HAP-1 (cell line): ENCODE results near the gene POU2AF3.

Source experiments
- DNase-seq, 2 experiments: peaks; one replicate each; pipeline ENCODE4 v3.0.0-alpha.2; 2016 to 2020; ENCODE audit warnings: low spot score in 2 of 2
- H3K27me3 ChIP-seq: fragments of 250-450 bp; sonication (Bioruptor Pico); 2 replicates; pipeline ENCODE4 v1.5.1; 2020; ENCODE audit warnings: low read depth, mild to moderate bottlenecking, moderate library complexity
- H3K36me3 ChIP-seq: fragments of 250-450 bp; sonication (Bioruptor Pico); replicated peaks from 2 replicates; pipeline ENCODE4 v1.5.1; 2020; ENCODE audit warnings: mild to moderate bottlenecking
- H3K4me1 ChIP-seq: fragments of 250-450 bp; sonication (Bioruptor Pico); 2 replicates; pipeline ENCODE4 v1.5.1; 2020; ENCODE audit warnings: mild to moderate bottlenecking
- H3K4me3 ChIP-seq: fragments of 250-450 bp; sonication (Bioruptor Pico); 2 replicates; pipeline ENCODE4 v1.5.1; 2020; ENCODE audit warnings: mild to moderate bottlenecking, moderate library complexity
- H3K9me3 ChIP-seq: fragments of 250-450 bp; sonication (Bioruptor Pico); 2 replicates; pipeline ENCODE4 v1.5.1; 2020; ENCODE audit warnings: mild to moderate bottlenecking, moderate library complexity
- in situ Hi-C: fragments of 300-500 bp; cut with MboI; formaldehyde crosslinking; loops from 3 replicates; pipeline ENCODE4 v1.14.3; 2020; ENCODE audit warnings: low sequenced_read_pairs, inconsistent platforms, mixed read lengths

POU2AF3 gene

DNA sequence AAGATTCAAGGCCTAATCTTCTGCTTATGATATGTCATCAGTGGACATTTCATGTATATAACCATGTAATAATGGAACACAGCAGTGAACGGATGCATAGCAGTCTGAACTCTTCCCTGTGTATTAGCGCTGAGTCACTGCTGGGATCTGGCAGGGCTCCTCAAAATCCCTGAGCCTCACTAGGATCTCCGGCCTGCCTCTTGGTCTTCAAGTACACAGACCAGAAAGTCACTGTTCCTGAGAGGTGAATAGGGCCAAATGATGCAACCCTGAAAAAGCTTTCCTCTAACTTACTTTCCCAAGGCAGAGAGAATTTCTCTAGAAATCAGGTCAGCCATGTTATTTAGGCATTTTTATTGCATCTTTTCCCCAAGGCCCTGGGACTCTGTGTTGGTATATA, 45.7 kb downstream of the POU2AF3 start:
- Histone ChIP-seq H3K36me3 (no peaks in the 10 kb centered on the region), H3K4me1 (no peaks in the 10 kb centered on the region), H3K4me3 (no peak overlapping the region), H3K27me3 (no peaks in the 10 kb centered on the region), H3K9me3 (no peaks in the 10 kb centered on the region)
- in situ Hi-C loops = no loop called here
- no peak for DNase-seq

DNA sequence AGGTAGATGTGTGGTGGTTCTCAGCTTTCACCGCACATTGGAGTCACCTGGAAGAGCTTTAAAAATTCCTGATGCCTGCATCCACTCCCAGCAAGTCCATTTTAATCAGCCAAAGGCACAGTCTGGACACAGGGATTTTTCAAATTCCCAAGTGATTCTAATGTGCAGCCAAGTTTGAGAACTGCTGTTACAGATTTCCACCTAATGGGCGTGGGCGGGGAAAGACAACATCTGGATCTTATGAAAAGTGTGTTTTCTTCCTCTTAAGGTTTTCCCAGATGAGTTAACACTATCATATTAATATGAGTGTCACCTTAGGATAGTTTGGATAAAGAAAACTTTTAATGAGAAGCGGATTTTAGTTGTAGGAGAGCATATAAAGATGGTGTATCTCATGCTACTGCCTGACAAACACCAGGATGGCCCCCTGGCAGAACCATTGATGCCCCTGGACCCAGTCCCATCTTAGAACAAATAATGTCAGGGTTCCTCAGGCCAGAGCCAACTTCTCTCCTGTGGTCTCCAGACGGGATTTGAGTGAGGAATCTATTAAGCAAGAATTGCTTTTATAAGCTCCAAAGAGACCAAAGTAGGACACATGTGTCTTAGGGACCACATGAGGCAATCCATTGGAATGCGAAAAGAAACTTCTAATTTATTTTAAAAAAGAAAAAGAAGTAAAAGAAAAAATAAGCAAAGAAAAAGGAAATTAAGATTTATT, 48.8 kb downstream of the POU2AF3 start:
- no peak overlapping the region for H3K4me3 ChIP-seq
- DNase-seq = no peak
- H3K9me3 ChIP-seq = no peaks in the 10 kb centered on the region
- no peaks in the 10 kb centered on the region for H3K36me3 ChIP-seq
- no peaks in the 10 kb centered on the region for H3K4me1 ChIP-seq
- in situ Hi-C loops = no loop called here
- peaks cover 3% of the 10 kb centered on the region for H3K27me3 ChIP-seq

DNA sequence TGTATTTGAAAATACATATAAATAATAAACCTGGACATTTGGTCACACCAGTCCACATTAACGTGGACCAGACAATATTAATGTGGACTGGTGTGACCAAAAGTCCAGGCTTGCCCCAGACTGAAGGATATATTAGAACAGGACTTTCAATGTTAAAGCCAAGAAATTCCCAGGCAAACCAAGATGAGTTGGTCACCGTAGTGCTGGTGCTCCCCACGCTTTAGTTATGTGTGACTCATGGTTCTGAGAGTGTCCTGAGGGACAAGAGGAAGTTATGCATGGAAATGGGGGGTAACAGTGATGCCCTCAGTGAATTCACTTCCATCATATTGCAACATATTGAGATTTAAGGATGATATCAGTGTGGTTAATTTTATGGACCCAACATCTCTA, 49.4 kb downstream of the POU2AF3 start:
- Histone ChIP-seq H3K4me3 (no peak overlapping the region), H3K36me3 (no peaks in the 10 kb centered on the region), H3K4me1 (no peaks in the 10 kb centered on the region), H3K9me3 (no peaks in the 10 kb centered on the region), H3K27me3 (peaks cover 3% of the 10 kb centered on the region)
- DNase-seq = no peak
- in situ Hi-C loops = no loop called here

DNA sequence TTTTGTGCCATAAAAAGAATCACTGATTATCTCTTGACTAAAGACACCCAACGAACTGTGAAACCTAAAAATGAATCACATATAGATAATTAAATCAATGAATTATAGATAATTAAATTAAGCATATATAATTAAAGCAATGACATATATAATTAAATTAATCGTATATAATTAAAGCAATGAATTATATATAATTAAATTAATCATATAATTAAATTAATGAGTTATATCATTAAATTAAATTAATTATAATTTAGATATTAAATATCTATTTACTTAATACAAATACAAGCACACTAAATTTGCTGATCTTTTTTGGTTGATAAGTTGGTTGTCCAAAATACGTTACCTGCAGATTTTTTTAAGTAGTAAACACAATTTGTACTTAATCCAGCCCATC, 49.8 kb downstream of the POU2AF3 start:
- no peak overlapping the region for H3K4me3 ChIP-seq
- in situ Hi-C loops = no loop called here
- DNase-seq = no peak
- no peaks in the 10 kb centered on the region for H3K9me3 ChIP-seq
- no peaks in the 10 kb centered on the region for H3K4me1 ChIP-seq
- no peaks in the 10 kb centered on the region for H3K36me3 ChIP-seq
- peaks cover 3% of the 10 kb centered on the region for H3K27me3 ChIP-seq

DNA sequence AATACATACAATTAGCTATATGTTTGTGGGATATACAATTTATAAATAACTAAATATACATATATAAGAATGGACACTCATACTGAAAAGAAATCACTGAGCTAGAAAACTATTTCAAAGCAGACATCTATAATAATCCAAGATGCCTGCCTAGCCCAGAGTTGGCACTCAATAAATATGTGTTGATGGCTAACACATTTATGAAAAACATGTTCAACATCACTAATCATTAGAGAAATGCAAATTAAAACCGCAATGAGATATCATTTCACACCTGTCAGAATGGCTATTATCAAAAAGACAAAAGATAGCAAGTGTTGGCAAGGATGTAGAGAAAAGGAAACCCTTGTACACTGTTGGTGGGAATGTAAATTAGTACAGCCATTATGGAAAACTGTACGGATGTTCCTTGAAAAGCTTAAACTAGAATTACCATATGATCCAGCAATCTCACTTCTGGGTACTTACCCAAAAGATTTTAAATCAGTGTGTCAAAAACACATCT, 50.9 kb downstream of the POU2AF3 start:
- DNase-seq = no peak
- in situ Hi-C loops = no loop called here
- no peaks in the 10 kb centered on the region for H3K36me3 ChIP-seq
- no peaks in the 10 kb centered on the region for H3K9me3 ChIP-seq
- H3K27me3 ChIP-seq = peaks cover 3% of the 10 kb centered on the region
- H3K4me3 ChIP-seq = no peak overlapping the region
- no peaks in the 10 kb centered on the region for H3K4me1 ChIP-seq

DNA sequence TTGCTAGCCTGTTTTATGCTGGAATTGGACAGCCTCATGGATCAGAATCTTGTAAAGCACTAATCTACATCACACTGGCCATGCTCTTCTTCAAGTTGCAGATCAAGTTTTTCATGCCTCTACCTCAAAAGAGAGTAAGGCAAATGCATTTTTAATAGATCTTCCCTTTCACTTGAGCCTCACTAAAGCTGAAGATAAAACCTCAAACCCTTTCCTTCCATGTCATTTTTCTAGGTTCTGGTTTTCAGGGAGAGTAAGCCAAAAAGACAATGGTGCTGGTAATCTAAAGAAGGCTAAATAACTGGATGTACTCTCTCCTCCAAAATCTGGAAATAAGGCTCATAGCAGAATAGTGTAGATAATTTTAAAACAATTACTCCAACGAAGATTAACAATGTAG, 52.5 kb downstream of the POU2AF3 start:
- Histone ChIP-seq H3K4me3 (no peak overlapping the region), H3K9me3 (no peaks in the 10 kb centered on the region), H3K27me3 (peaks cover 3% of the 10 kb centered on the region), H3K4me1 (no peaks in the 10 kb centered on the region), H3K36me3 (no peaks in the 10 kb centered on the region)
- in situ Hi-C loops = no loop called here
- no peak for DNase-seq

DNA sequence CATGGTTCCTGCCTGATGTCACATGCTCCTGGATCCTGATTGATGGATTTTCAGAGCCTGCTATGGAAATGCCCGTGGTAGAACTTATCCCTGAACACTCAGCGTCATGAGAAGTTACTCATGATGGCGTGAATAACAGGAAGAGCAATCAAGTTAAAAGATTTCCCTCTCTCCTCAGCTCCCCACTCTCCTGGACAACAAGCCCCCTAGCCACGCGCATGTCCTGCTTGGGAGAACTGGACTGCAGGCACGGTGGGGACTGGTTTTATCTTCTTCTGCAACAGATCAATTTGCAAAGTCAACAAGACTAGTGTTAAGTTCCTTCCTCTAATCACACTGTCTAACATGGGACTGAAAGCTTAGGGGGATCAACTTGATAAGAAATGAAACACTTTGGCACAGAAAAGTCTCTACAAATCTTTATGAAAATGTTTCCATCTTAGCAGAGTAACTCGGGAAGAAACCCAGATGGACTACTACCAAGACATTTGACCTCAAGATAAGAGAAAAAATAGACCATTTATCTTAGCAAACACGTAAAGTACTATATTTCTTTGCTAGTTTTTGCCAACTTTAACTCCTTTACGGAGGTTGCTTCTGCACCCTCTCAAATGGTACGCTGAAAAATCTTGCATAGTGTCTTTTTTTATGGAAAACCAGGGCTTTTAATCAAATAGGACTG, 53.2 kb downstream of the POU2AF3 start:
- Histone ChIP-seq H3K4me1 (no peaks in the 10 kb centered on the region), H3K36me3 (no peaks in the 10 kb centered on the region), H3K4me3 (no peak overlapping the region), H3K9me3 (no peaks in the 10 kb centered on the region), H3K27me3 (peaks cover 3% of the 10 kb centered on the region)
- DNase-seq = no peak
- in situ Hi-C loops = no loop called here

DNA sequence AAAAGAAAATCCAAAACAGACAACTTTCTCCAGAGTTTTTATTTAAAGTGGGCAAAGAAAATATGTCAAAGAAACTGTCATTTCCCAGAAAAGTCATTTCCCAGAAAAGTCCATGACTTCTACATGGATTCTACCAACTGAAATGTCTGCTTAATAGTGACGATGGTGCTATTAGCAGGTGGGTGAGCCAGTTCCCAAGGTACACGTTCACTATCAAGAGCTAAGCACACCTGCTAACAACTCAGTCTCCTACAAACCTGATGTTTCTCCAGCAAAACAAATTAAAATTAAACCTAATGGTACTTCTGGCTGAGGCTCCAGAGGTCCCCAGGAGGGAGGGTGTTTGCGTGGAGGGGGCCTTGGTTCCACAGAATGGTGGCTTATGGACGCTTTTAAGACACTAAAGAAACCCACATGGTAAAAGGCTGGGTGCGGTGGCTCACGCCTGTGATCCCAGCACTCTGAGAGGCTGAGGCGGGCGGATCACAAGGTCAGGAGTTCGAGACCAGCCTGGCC, 53.9 kb downstream of the POU2AF3 start:
- Histone ChIP-seq H3K9me3 (no peaks in the 10 kb centered on the region), H3K36me3 (no peaks in the 10 kb centered on the region), H3K4me1 (no peaks in the 10 kb centered on the region), H3K27me3 (peaks cover 3% of the 10 kb centered on the region), H3K4me3 (no peak overlapping the region)
- DNase-seq = no peak
- in situ Hi-C loops = no loop called here

DNA sequence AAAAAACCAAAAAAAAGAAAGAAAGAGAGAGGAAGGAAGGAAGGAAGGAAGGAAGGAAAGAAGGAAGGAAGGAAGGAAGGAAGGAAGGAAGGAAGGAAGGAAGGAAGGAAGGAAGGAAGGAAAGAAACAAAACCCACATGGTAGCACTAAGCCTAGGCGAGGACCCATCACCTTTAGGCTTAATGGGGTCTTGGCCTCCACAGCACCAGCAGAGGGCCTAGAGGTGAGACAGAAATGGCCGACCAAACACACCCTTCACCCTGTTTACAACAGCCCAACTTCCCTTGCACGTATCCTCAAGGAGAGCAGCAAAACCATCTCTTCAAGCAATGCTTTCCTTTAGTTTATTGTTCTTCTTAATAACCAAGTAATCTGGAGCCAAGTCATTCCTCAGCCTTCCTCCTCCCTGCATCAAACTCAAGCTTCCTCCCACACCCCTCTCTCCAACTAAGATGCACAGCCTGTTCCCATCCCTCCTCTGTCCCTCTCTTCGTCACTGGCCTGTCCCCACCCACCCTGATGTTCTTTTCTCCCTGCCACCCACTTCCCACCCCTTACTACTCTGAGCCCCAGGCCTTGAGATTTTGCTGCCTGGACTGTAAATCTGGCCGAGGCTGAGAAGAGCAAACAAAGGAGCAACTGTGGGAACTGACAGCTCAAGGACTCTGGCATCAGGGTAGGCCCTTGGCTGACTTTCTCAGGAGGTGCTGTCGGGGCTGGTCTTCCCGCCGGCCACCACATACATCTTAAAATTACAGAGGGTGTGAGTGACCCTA, 54.8 kb downstream of the POU2AF3 start:
- H3K4me1 ChIP-seq = no peaks in the 10 kb centered on the region
- in situ Hi-C loops = no loop called here

DNA sequence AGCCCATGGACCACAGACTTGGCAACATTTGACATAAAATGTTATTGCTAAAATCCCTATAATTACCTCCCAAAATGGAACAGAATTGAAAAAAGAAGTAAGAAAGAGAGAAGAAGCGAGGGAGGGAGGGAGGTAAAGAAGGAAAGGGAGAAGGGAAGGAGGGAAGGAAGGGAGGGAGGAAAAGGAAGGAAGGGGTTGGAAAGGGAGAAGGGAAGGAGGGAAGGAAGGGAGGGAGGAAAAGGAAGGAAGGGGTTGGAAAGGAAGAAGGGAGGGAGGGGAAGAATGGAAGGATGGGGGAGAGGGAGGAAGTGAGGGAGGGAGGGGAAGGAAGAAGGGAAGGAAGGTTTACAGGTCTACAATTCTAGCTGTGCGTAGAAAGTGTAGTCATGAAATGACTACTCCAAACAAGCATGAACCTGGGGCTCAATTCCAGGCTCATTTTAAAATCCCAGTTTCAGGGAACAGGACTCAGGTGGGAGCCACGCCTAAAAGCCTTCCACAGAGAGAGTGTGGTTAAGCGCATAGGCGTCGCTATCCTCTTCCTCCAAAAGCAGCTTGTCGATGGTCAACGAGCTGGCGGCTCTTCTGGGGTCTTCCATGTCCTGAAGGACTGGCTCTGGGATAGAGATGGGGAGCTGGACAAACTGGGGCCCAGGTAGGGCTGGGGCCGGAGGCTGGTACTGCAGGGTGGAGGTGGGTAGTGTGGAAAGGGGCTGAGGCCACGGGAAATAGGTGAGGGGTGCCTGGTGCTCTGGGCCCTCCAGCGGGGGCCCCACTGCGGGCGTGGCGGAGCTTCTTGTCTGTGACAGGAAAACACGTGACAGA, 55.6 kb downstream of the POU2AF3 start:
- H3K4me1 ChIP-seq = no peaks in the 10 kb centered on the region
- in situ Hi-C loops = no loop called here
- H3K4me3 ChIP-seq = no peak overlapping the region
- peaks cover 3% of the 10 kb centered on the region for H3K27me3 ChIP-seq
- no peak for DNase-seq
- H3K36me3 ChIP-seq = no peaks in the 10 kb centered on the region
- no peaks in the 10 kb centered on the region for H3K9me3 ChIP-seq

More for the DNA sequence above, 54.8 kb downstream of the POU2AF3 start:
- Histone ChIP-seq H3K36me3 (no peaks in the 10 kb centered on the region), H3K27me3 (peaks cover 3% of the 10 kb centered on the region), H3K9me3 (no peaks in the 10 kb centered on the region), H3K4me3 (no peak overlapping the region)
- DNase-seq = no peak

DNA sequence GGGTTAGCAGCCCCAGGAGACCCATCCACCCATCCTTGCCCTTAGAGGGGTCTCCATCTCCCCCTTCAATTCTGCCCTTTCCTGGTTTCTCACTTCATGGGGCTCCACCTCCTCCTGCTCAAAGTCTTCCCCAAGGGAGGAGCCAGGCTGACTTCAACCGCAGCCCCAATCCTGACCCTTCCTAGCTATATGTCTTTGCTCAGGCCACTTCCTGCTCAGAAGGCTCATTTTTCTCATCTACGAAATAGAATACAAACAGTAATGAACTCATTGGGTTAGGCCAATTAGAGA, 56.2 kb downstream of the POU2AF3 start:
- Histone ChIP-seq H3K4me1 (no peaks in the 10 kb centered on the region), H3K27me3 (no peaks in the 10 kb centered on the region; the same call in 1 of the 2 replicates), H3K4me3 (no peak overlapping the region), H3K9me3 (no peaks in the 10 kb centered on the region), H3K36me3 (no peaks in the 10 kb centered on the region)
- in situ Hi-C loops = no loop called here
- no peak for DNase-seq

DNA sequence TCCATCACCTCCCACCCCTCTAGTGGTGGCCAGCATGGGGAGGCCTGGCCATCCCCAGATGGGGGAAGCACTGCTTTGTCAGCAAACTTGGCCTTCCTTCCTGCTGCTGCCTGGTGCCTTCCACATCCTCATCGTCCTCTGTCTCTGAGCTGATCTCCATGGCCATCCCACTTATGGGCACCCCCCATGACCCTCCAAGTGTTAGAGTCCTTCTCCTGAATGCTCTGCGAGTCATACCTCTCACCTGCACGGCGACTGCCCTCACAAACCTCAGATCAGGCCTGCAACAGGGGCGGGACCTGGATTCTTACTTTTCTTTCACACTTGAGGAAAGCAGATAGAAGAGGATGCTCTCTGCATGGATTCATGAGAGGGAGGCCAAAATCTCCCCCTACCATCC, 56.8 kb downstream of the POU2AF3 start:
- H3K4me1 ChIP-seq = no peaks in the 10 kb centered on the region
- in situ Hi-C loops = no loop called here

DNA sequence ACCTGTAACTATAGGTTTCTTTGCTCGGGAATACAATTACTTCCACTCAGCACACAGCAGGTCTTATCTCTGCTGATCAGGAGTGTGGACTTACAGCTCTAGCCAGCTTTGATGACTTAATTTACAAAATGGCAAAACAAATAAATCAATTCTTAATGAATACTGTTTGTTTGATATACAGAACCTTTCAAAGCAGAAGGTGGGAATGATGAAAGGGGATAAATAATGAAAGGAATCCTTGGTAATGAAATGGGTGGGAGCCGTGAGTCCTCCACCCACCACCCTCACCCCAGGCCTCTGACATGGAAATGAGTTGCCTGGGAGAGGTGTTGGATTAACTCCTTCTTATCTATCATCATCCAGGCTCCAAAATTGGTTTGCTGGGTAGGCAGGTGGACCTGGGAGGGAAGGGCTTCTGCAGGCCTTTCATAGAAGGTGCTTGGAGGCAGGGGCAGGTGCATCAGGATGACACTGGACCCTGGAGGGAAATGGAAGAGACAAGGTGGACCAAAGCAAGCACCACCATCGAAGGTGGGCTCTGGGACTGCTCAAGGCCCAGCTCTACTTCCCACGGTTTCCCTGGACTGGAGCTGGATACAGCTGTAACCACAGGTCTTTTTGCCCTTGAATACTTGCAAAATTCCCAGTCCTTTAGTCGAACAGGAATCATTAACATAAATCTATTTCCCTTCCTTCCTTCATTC, 57.8 kb downstream of the POU2AF3 start:
- in situ Hi-C loops = no loop called here
- no peaks in the 10 kb centered on the region for H3K36me3 ChIP-seq
- H3K4me1 ChIP-seq = no peaks in the 10 kb centered on the region
- no peaks in the 10 kb centered on the region; the same call in 1 of the 2 replicates for H3K27me3 ChIP-seq
- no peaks in the 10 kb centered on the region for H3K9me3 ChIP-seq
- no peak for DNase-seq
- H3K4me3 ChIP-seq = no peak overlapping the region

More for the DNA sequence above, 56.8 kb downstream of the POU2AF3 start:
- H3K4me3 ChIP-seq = no peak overlapping the region
- H3K36me3 ChIP-seq = no peaks in the 10 kb centered on the region
- no peaks in the 10 kb centered on the region for H3K9me3 ChIP-seq
- no peaks in the 10 kb centered on the region; the same call in 1 of the 2 replicates for H3K27me3 ChIP-seq
- no peak for DNase-seq
